Progenitor cell of endocrine pancreas (in vitro differentiated cells): ENCODE measurements around the gene SORCS2. TPM values are rescaled to one million over a fixed set of nuclear protein-coding genes. Genes with fewer than 3 reads are reported as not detected.

Experiments used
- DNase-seq: peaks from one replicate; pipeline ENCODE4 v3.0.0; 2021; ENCODE audit warnings: low spot score; ENCODE audit not compliant: unreplicated experiment
- H3K27ac Mint-ChIP-seq: 2 replicates; pipeline ENCODE4 v1.8.0; 2021; ENCODE audit warnings: mild to moderate bottlenecking, moderate library complexity, mixed read lengths
- H3K27me3 Mint-ChIP-seq: 2 replicates; pipeline ENCODE4 v1.8.0; 2021; ENCODE audit warnings: mixed read lengths
- H3K36me3 Mint-ChIP-seq: 2 replicates; pipeline ENCODE4 v1.8.0; 2022; ENCODE audit warnings: mixed read lengths; ENCODE audit not compliant: insufficient read depth
- H3K4me1 Mint-ChIP-seq: 2 replicates; pipeline ENCODE4 v1.8.0; 2021; ENCODE audit warnings: low read depth, mixed read lengths
- H3K4me3 Mint-ChIP-seq: 2 replicates; pipeline ENCODE4 v1.8.0; 2021; ENCODE audit warnings: low read depth, mild to moderate bottlenecking, moderate library complexity, mixed read lengths
- H3K9me3 Mint-ChIP-seq: 2 replicates; pipeline ENCODE4 v1.8.0; 2021; ENCODE audit warnings: low read depth, mixed read lengths
- CTCF ChIP-seq: fragments of 200-600 bp; sonication (generic); IDR thresholded peaks from one replicate; pipeline ENCODE4 v1.5.0; 2021; ENCODE audit warnings: antibody characterized with exemption, mild to moderate bottlenecking; ENCODE audit not compliant: unreplicated experiment
- total RNA-seq: library from RNA; stranded (reverse); gene quantifications from 2 replicates; pipeline ENCODE4 v1.2.1, GENCODE V29; 2021

SORCS2 gene
- total RNA-seq, 1 donor from 2014 or later = 2.2 TPM

DNA sequence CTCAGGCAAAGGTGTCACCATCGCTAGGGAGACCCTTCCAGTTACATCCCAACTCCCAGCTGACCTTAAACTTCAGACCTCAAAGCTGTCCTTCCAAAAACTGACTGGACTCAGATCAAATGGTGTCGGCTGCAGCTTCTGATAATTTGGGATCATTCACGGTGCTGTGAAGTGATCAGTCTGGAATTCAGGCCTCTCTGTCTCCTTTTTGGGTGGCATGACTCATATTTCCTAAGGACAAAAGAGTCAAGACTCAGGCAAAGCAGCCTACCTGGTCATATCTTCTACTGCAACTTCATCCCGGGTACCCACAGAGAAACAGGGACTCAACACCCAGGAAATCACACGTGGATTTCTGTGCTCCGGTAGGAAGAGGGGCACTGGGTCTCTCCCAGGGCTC lies 87.6 kb downstream of the SORCS2 start:
- peaks cover 42% of the 10 kb centered on the region for H3K27me3 Mint-ChIP-seq
- H3K9me3 Mint-ChIP-seq = no peaks in the 10 kb centered on the region
- no peak for DNase-seq
- TF ChIP-seq CTCF = no peak
- H3K4me1 Mint-ChIP-seq = no peaks in the 10 kb centered on the region
- H3K36me3 Mint-ChIP-seq = no peaks in the 10 kb centered on the region
- no peak overlapping the region for H3K4me3 Mint-ChIP-seq
- no peak overlapping the region for H3K27ac Mint-ChIP-seq

GRCh38 chr4:7280926-7281690 lies 88.8 kb downstream of the SORCS2 start:
- no peaks in the 10 kb centered on the region for H3K4me1 Mint-ChIP-seq
- H3K36me3 Mint-ChIP-seq = no peaks in the 10 kb centered on the region
- no peak overlapping the region for H3K4me3 Mint-ChIP-seq
- no peaks in the 10 kb centered on the region for H3K9me3 Mint-ChIP-seq
- DNase-seq = no peak
- no peak overlapping the region for H3K27ac Mint-ChIP-seq
- peaks cover 40% of the 10 kb centered on the region for H3K27me3 Mint-ChIP-seq
- no peak for TF ChIP-seq CTCF

DNA sequence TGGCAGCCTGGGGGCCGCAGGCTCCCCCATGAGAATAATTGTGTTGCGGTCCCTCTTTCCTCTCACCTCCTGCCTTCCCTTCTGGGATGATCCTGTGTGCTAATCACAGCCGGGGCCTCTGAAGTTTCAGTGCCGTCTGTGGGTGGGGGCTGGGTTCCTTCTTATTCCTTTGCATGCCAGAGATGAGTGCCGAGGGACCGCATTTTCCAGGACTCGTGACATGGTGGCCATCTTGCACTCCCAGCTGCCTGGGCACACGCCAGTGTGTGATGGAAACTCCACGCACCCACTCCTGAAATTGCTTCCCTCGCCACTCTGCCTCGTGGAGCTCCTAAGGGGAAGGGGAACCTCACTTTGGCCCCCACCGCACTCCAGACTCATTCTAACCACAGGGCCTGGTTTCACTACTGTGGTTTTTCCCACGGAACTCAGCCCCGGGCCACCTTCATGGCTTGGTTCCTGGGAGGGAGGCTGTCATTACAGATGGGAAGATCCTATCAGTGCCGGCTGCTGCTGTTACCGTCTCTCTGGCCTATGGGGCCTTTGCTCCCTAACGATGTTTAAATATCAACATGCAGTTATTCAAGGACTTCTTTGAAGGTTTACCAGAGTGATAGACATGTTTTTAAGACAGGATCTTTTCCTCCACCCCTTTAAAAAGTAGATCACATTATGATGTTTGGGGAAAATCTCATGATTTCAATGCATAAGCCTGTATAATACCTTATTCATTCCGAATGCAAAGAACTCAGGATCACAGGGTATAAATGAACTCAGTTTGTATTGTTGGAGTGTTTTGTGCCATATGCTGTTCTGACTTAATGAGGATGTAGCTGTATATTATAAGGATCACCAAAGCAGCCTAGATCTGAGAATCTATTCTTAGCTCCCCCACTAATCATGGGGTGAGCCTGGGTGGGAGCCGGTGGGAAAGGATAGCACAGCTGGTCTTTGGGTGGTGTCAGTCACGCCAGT lies 89.6 kb downstream of the SORCS2 start:
- Mint-ChIP-seq H3K4me1 (no peaks in the 10 kb centered on the region), H3K27ac (no peak overlapping the region), H3K27me3 (peaks cover 44% of the 10 kb centered on the region), H3K4me3 (no peak overlapping the region), H3K9me3 (no peaks in the 10 kb centered on the region), H3K36me3 (no peaks in the 10 kb centered on the region)
- TF ChIP-seq CTCF = no peak
- no peak for DNase-seq

DNA sequence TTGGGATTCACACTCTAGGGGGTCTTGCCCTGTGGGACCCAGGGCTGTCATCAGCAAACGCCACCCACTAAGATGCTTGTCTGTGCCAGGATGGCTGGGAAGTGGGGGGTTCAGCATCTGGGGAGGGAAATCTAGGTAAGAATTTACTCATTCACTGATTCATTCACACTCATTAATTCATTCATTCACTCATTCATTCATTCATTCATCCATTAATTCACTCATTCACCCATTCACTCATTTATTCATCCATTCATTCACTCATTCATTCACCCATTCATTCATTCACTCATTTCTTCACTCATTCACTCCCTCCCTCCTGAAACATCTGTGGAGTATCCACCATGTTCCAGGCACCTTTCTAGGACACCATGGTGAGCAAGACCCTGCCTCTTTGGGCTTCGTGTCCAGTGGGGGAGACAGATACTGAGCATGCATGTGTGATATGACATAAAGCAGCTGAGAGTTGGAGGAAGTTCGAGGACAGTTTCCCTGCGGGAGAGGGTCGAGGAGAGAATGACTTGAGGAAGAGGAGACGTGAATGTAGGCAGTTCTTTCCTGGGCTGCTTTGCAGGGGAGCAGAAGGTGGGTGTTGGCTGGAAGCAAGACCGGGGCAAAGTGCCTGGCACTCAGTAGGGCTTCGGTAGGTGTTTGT lies 90.6 kb downstream of the SORCS2 start:
- no peak for TF ChIP-seq CTCF
- no peak overlapping the region for H3K4me3 Mint-ChIP-seq
- no peaks in the 10 kb centered on the region for H3K9me3 Mint-ChIP-seq
- no peaks in the 10 kb centered on the region for H3K36me3 Mint-ChIP-seq
- peaks cover 2% of the 10 kb centered on the region for H3K4me1 Mint-ChIP-seq
- H3K27me3 Mint-ChIP-seq = peaks cover 49% of the 10 kb centered on the region
- DNase-seq = no peak
- no peak overlapping the region for H3K27ac Mint-ChIP-seq
